Activated CD8-positive, alpha-beta memory T cell treated with anti-CD3 and anti-CD28 coated beads for 4 hours (primary cell): ENCODE results near the gene PSMA5.
A peak's percentile ranks its signal among the peaks of the same experiment; 100 is the strongest.
"Not testable (repeated sequence)": the region's sequence is repeated elsewhere in the genome, so short reads cannot be mapped to it uniquely, and the experiment has no call there.

Experiments
- DNase-seq, 2 donors: peaks; one replicate each; pipeline ENCODE4 v3.0.0-alpha.2; 2020; ENCODE audit warnings: low read depth in 2 of 2

PSMA5 gene

DNA sequence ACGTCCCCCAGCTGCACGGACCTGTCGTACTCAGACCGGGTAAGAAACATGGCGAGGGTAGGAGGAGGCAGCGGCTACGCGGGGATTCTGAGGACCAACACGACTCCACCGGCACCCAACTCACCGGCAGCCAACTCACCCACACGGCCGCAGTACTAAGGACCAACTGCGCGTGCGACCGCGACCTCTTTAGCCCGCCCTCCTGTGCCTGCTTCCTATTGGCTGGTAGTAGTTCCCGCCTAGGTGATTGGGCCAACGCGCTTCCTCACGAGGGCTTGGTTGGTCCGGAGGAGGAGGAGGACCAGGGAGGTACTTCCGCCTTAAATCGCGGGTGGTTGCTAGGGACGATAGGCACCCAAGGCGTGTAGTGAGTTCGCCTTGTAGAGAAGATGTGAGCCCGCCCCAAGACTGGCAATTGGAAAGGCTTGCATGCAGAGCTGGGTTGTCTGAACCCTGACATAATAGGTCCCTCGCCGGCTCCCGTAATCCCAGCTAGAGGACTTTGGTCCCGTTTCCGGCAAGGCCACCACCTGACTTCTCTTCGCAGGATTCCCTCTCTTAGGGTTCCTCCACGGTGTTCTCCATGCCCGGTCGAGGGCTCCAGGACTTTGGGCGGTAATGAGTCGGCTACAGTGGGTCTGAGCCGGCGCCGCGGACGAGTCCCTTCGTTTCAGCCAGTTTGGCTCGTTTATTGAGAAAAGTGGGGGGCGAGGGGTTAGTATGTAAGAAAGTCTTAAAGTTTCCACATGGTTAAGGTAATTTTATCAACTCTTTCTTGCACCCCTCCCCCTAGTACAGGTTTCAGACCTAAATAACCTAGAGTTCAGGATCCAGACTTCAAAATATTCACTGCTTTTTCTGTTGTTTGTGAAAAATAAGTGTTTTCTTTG lies at the start of gene PSMA5:
PSMA5 (minus strand) TSS at position 168 of the 890 bp plus-strand sequence; CDS start at position 50, 118 bp downstream.
- DNase-seq, result peak; percentile 88 to 95

DNA sequence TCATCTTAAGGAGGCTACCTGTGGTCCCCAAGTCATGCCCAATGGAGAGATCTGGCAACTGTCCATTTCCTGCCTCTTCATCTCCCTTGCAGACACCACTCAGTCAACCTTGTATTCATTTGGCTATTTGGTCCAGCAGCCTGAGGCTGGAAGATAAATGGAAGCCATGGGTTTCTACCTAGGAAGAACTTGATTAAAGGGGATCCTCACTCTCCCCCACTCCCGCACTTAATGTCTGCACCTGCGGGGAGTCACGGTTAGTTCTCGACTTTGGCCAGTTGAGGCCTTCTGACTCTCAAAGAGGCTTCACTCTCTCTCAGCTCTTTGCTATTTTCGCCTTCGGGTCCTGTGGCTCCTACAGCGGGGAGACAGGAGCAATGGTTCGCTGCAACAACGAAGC lies 49.0 kb upstream of the PSMA5 start:
- no peak for DNase-seq

DNA sequence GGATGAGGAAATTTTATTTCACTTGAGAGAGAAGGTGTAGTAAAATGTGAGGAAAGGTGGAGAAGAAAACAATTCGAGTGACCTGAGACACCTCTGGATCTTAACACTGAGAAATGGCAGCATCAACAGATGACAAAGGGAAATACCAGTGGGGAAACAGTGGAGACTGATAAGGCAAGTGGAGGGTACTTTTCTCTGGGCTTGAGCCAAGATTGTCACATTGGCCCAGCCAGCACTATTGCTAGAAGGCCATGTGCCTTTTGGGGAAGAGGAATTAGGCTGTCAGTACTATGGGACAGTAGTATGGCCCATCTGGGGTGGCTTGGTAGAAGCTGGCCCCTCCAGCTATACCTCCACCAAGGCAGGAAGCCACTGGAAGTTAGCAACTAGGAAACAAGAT lies 48.4 kb upstream of the PSMA5 start:
- no peak for DNase-seq

DNA sequence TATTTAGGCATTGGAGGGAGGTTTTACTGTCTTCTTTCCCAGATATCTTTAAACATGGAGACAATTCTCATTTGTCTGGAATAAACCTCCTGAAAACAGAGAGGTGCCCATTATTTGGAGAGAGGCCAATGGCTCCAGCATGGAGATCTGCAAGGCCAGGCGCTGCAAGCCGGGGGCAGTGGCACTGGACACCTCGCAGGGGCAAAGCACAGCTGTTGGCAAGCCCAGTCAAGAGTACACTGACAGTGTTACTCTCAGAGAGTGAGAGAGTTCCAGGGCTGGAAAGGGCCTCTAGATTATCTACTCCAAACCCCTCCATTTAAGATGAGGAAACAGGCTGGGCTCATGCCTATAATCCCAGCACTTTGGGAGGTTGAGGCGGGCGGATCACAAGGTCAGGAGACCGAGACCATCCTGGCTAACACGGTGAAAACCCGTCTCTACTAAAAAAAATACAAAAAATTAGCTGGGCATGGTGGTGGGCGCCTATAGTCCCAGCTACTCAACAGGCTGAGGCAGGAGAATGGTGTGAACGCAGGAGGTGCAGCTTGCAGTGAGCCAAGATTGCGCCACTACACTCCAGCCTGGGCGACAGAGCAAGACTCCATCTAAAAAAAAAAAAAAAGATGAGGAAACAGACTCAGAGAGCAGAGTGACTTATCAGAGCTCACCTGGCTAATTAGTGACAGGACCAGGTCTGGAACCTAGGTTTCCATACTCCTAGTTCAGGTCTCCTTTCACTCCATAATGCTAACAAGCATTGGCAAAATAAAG lies 47.2 kb upstream of the PSMA5 start:
- DNase-seq, result not testable (repeated sequence)

DNA sequence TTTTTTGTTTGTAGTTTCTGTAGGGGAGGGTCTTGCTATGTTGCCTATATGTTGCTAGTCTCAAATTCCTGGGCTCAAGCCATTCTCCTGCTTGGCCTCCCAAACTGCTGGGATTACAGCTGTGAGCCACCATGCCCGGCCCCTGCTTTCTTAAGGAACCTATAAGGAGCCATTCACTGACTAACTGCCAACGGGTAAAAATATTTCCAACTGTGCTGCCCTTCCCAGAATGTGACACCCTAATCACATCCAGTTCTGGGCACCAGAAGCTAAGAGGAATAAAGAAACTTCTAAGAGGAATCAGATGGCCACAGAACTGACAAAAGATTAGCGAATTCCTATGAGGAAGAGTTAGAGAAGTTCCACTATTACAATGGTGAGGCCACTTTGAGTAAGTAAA lies 46.5 kb upstream of the PSMA5 start:
- no peak for DNase-seq

DNA sequence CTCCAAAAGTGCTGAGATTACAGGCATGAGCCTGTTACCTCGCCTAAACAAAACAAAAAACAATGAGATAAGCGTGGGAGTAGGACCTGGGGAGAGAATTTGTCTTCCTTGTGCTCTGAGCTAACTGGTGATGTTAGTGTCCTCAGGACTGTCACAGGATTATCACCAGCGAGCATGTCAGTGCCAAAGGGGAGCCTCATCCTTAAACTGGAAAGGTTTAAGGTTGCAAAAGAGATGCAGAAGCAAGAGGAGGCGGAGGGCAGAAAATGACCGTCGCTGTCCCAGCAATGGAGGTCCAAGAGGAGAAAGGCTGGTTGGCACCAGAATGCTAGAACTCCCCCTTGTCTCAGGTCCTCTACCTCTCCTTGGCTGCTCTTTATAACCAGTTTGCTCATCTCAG lies 44.0 kb upstream of the PSMA5 start:
- no peak for DNase-seq

DNA sequence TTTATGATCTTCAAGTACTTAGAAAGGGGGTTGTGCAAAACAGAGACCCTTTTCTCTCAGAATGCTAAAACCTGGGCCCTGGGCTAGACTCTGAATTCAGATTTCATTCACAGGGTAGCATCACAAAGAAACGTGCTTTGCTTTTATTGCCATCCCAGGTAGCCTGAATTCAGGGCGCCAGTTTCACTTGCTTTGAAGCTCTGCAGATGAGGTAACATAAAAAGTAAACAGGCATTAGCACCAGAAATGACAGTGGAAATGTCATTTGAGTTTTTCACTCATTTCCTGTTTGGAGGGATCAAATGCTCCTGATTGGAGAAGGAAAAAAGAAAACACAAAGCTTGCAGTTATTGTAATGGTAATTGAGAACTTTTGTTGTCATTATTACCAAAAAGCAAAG lies 42.7 kb upstream of the PSMA5 start:
- DNase-seq, result no peak

DNA sequence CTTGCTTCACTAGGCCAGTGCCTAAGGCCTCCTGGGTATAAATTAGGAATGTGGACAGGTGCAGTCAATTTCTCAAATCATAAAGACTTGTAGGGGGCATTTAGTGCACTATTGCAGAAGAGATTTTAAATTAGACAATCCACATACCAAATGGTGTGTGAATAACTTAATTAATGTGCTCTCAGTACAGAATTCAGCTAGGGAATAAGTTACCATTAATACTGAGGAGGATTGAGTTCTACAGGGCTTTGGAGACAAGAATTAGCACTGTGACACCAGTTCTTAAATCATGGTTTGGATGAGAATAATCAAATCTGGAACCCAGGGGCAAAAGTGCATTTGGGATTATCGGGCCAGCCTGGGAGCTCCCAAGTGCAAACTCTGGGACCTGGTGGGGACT lies 41.8 kb upstream of the PSMA5 start:
- DNase-seq, result no peak

DNA sequence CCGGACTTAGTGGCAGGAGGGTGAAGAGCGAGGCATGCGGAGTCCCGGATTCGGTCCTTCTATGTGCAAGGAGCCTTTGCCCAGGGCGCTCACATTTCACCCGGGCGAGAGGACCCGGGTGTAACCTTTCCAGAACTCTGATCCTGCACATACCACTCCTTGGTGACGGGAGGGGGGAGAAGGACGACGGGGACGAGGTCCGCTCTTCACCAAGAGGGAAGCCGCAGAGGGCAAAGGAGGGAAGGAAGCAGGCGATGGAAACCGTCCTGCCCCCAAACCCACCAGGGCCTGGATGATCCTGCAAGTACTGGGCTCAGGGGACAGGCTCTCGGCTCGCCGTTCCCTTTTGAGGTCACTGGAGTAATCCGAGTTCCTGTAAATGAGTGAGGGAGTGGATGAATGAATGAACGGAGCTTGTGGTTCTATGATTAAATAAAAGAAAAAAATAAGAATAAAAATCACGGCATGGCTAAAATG lies 41.1 kb upstream of the PSMA5 start:
- DNase-seq, result no peak

DNA sequence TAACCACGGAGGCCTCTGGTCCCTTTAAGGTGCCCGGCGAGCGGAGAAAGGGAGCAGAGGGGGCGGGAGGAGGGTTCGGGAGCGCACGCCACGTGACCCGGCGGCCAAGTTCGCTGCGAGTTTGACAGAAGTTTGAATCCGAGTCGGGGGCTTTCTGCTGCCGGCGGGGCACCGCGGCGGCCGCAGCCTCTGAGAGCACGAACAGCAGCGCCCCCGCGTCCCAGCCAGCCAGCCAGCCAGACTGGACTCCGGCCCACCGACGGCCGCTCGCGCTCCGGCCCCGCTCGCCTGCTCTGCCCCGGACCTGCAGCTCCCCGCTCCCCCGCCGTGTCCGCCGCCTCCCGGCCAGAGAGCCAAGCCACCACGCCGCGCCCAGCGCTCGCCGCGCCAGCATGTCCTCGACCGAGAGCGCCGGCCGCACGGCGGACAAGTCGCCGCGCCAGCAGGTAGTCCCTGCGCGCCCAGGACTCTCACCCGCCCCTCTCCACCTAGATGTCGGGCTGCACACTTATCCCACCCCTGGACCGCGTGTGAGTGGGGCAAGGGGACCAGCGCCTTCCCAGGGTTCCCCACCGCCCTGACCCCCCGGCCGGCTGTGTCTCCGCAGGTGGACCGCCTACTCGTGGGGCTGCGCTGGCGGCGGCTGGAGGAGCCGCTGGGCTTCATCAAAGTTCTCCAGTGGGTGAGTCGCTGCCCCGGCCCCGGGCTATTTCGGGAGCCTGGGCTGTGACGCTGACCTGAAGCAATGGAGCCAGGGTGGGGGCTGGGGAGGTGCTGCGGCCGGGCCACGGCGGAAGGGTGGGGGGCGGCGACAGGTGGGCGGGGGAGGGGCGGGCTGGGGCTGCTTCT lies 40.4 kb upstream of the PSMA5 start, which contains the start of gene SYPL2:
SYPL2 (plus strand) TSS at position 95 of the 849 bp plus-strand sequence; CDS start at position 393, 298 bp downstream.
- DNase-seq, result no peak

DNA sequence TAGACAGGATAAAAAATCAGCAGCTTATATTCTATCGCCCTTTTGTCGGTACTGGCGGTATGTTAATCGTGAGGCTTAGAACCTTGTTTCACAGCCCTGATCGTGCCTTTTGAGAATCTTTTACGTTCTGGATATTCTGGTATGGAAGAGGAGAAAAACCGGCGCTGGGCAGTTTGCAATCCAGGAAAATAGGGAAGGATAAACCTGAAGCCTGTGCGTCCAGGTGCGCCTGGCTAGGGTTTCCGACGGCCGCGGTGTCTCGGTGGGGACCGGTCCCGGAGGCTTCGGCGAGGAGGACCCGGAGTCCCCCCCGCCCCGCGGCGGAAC lies 39.8 kb upstream of the PSMA5 start:
- no peak for DNase-seq

DNA sequence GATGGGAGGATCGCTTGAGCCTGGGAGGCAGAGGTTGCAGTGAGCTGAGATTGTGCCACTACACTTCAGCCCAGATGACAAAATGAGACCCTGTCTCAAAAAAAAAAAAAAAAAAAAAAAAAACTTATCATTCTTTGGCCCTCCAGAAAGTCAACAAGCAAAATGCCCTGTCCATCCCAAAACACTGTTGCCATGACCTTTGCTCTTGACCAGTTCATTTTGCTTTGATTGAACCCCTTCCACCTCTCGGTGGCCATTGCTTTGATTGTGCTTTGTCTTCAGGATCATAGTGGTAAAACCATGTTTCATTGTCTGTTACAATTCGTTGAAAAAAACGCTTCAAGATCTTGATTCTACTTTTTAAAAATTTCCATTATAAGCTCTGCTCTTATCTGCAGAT lies 31.6 kb upstream of the PSMA5 start:
- no peak for DNase-seq

DNA sequence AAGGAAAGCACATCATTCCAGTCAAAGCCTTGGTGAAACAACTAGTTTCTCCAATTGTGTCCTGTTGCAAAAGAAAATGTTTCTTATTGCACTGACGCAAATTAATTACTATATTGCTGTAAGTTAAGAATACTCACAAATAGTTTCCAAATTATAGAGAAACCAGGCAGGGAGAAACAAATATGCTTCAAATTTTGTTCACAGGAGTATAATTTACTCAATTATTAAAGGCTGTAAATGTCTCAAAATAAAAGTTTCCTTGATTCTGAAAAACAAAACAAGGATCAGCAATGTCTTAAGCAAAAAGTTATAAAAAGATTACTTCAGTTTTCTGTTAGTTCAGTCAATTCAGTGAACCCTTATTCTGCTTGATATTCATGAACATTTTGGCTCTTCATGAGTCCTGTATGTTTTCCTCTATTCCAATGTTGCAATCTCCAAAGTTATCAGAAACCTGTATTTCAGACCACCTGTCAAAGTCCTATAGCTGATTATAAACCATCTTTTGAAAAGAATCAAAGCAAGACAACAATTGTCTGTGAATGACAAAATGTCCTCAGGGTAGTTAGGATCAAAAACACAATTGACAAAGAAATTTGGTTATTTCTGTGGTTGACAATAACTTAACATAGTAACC lies 28.4 kb upstream of the PSMA5 start:
- DNase-seq, result no peak

DNA sequence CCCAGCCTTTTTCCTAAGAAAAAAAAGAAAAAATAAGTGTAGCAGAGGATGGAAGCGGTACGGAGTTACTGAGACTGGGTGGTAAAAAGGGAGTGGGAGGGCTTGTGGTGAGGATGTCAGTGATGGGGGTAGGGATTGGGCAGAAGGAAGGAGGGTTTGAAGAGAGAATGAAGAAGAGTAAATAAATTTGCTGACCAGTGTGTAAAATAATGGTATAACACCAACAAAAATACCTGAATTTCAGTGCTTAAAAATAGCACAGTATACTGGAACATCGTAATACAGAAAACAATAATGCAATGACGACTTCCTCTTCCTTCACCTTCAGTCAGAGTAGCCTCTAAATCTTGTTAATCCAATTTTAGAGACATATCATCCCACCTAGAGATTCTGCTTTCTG lies 21.3 kb upstream of the PSMA5 start:
- no peak for DNase-seq

DNA sequence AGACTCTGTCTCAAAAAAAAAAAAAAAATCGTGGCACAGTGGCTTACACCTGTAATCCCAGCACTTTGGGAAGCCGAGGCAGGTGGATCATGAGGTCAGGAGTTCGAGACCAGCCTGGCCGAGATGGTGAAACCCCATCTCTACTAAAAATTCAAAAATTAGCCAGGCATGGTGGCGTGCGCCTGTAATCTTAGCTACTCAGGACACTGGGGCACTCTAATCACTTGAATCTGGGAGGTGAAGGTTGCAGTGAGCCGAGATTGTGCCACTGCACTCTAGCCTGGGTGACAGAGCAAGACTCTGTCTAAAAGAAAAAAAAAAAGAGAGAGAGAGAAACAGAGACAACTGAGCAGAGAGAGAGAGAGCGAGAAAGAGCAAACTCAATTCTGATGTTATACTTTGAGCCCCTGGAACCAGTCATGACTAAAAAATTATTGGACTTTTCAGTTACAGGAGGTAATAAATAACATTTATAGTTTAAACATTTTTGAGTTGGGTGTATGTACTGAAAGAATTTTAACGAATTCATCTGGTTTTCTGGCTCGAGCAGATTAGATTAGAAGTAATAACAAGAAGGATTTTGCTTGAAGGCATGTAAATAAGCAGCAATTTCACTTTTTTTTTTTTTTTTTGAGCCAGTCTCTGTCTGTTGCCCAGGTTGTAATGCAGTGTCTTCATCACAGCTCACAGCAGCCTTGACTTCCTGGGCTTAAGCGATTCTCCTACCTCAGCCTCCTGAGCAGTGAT lies 19.9 kb upstream of the PSMA5 start:
- not testable (repeated sequence) for DNase-seq

DNA sequence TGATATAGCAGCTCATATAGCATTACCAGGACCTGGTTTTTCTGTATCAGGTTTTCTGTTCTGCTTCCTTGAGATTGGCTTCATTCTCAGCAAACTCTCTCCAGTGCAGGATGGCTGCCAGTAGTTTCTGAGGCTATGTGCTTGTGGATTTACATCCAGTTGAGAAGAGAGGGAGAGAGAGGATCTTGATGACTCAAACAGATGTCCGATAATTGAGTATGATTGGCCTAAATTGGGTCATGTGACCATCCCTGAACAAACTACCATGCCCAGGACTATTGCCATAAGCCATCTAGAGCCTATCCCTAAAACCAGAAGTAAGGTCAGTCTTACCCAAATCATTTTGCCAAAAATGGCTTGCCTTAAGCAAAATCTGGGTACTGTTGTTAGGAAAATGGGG lies 18.1 kb upstream of the PSMA5 start:
- DNase-seq, result no peak

DNA sequence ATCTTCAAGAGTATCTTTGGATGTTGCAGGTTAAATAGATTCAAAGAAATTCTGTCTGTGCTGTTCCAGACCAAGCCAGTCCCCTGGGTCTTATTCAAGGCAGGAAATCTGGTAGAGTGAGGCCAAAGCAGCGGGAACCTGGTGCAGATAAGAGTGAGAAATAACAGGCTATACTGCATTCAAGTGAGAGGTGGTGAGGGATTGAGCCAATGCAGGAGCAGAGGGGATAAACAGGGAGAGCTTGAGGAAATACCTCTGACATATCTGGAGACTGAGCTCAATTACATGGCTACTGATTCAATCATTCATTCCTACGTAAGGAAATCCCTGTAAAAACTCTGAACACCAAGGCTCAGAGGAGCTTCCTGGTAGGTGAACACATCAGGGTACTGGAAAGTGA lies 17.2 kb upstream of the PSMA5 start:
- DNase-seq, result no peak

DNA sequence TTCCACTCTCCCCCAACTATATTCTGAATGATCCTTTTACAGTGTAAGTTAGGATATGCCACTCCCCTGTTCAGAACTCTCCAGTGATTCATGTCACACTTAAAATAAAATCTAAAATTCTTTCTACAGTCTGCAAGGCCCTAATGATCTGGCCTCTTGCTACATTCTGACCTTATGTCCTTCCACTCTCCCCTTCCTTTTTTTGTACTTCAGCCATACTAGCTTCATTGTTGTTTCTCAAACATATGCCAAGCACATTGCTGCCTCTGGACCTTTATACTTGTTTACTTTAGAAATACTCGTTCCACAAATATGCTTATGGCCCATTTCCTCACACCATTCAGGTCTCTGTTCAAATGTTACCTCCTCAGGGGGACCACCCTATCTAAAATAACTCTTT lies 14.8 kb upstream of the PSMA5 start:
- DNase-seq, result no peak

DNA sequence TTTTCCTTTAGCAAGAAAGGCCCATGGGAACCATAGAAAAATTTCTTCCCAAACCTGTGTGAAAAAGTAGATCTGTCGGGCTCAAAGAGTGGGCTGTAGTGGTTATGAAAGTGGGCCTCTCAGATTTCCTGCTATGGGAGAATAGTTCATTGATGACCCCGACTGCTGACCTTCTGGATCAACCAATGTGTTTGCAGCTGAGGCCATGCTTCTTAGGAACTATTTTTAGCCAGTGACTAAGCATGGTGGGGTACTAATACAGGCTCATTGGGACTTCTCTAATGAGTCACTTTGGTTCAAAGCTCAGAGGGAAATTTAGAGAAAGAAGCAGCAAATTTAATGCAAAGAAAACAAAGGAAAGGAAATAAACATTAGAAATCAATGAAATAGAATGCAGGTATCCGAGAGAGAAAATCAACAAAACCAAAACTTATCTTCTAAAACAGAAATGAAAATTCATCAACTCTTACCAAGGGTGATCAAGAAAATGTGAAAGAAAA lies 12.6 kb upstream of the PSMA5 start:
- DNase-seq, result no peak

DNA sequence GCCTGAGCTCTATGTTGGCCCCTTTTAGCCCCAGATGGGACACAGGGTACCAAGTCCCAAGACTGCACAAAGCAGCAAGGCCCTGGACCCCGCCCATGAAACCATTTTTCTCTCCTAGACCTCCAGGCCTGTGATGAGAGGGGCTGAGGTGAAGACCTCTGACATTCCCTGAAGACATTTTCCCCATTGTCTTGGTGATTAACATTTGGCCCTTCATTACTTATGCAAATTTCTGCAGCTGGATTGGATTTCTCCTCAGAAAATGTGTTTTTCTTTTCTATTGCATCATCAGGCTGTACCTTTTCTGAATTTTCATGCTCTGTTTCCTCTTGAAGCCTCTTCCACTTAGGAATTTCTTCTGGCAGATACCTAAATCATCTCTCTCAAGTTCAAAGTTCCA lies 8.2 kb upstream of the PSMA5 start:
- DNase-seq, result no peak

DNA sequence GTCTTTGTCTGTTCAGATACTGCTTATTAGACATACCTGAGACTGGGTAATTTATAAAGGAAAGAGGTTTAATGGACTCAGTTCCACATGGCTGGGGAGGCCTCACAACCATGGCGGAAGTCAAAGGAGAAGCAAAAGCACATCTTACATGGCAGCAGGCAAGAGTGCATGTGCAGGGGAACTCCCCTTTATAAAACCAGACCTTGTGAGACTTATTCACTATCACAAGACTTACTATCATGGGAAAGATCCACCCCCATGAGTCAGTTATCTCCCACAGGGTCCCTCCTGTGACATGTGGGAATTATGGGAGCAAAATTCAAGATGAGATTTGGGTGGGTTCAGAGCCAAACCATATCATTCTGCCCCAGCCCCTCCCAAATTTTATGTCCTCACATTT lies 7.1 kb upstream of the PSMA5 start:
- DNase-seq, result no peak
